ENCODE measurements around the gene SCD. TPM values are rescaled to one million over a fixed set of nuclear protein-coding genes. Genes with fewer than 3 reads are reported as not detected.

SCD gene
- total RNA-seq, 1 donor from 2014 or later: 298 TPM

DNA sequence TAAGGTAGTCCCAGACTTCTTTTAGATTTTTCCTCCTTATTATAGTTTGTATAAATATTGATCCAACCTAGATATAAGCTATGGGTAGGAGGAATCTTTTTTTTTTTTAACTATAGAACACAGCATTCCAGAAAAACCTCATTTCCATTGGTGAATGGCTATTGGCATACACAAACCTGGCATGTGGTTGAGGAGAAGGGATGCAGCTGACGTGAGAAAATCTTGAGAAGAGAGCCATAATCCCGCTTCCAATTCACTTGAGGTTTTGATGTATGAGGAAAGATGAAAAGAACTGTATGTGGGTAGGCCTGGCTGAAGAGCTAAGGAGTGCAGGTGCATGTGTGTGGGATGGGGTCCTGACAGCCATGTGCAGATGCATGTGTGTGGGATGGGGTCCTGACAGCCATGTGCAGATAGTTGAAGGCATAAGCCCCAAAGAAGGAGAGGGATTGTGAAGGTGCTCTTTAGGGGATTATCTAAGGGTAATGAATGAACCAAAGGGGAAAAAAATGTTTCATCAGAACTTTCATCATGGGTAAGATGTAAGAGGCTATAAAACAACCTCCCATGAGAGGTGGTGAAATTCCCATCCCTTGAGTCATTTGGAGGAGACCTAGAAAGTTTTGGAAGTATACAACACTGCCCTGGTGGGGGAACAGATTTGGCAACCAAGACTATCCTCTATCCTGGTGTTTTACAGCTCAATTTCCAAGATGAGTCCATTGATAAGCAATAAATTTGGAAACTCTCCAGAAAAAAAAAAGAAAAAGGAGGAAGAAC is 13.2 kb upstream of the SCD start:
- no peak overlapping the region for H3K4me3 ChIP-seq (ENCODE audit: low read depth, low read length)
- DNase-seq (ENCODE audit: low read depth): no peak
- no peaks in the 10 kb centered on the region for H3K36me3 ChIP-seq (ENCODE audit: control insufficient read depth, insufficient read depth, low read length)
- H3K27me3 ChIP-seq (ENCODE audit: control insufficient read depth, insufficient read depth, low read length): peaks cover 15% of the 10 kb centered on the region
- no peak for FAIRE-seq
- TF ChIP-seq, protein P1, sequence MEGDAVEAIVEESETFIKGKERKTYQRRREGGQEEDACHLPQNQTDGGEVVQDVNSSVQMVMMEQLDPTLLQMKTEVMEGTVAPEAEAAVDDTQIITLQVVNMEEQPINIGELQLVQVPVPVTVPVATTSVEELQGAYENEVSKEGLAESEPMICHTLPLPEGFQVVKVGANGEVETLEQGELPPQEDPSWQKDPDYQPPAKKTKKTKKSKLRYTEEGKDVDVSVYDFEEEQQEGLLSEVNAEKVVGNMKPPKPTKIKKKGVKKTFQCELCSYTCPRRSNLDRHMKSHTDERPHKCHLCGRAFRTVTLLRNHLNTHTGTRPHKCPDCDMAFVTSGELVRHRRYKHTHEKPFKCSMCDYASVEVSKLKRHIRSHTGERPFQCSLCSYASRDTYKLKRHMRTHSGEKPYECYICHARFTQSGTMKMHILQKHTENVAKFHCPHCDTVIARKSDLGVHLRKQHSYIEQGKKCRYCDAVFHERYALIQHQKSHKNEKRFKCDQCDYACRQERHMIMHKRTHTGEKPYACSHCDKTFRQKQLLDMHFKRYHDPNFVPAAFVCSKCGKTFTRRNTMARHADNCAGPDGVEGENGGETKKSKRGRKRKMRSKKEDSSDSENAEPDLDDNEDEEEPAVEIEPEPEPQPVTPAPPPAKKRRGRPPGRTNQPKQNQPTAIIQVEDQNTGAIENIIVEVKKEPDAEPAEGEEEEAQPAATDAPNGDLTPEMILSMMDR (IDR thresholded peaks at IDR 0.05; ENCODE audit: insufficient read depth, low read length, severe bottlenecking): no peak

DNA sequence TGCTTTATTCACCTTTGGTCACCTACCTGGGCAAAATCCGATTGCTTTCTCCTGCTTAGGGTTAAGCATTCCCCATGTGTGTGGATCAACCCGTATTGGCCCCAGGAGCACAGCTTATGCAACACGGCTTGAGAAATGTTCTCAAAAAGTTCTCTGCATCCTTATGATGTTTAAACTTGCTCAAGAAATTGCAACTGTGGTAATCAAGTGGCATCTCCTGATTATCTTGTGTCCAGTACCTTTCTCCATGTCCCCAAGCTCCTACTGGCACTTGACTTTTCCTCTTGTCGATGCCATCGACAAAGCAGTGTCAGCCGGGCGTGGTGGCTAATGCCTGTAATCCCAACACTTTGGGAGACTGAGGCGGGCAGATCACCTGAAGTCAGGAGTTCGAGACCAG is 12.3 kb upstream of the SCD start:
- Histone ChIP-seq H3K27me3 (ENCODE audit: control insufficient read depth, insufficient read depth, low read length) (peaks cover 15% of the 10 kb centered on the region), H3K4me3 (ENCODE audit: low read depth, low read length) (no peak overlapping the region), H3K36me3 (ENCODE audit: control insufficient read depth, insufficient read depth, low read length) (no peaks in the 10 kb centered on the region)
- TF ChIP-seq, protein P1 (IDR thresholded peaks at IDR 0.05; ENCODE audit: insufficient read depth, low read length, severe bottlenecking): no peak
- FAIRE-seq (peak; percentile 28), DNase-seq (ENCODE audit: low read depth) (no peak)

DNA sequence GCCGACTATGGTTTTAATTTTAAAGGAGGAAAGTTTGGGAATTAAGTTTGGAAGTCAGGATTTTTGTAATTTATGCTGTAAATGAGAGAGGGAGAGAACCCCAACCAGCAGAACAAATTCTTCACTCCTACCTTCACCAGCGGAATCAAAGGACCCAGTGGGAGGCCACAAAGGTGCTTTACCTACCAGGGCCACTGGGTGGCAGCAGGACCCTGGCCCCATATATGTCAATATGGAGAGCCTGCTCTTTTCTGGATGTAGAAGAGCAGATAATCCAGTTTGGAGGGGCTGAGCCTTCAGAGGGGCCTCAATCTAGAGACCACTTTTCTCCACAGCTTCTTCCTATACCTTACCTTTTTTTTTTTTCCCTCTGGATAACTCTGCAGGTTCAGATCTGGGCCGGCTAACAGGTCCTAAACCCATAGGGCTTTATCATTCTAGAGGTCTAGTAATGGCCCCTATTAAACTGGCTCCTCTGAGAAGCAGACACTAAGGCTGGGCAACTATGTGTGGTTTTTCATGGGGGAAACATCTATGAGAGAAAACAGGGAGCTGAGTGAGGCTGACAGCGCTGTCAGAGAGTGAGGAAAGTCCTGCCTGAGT is 8.5 kb upstream of the SCD start:
- no peak for FAIRE-seq
- Histone ChIP-seq H3K27me3 (ENCODE audit: control insufficient read depth, insufficient read depth, low read length) (no peaks in the 10 kb centered on the region), H3K36me3 (ENCODE audit: control insufficient read depth, insufficient read depth, low read length) (no peaks in the 10 kb centered on the region), H3K4me3 (ENCODE audit: low read depth, low read length) (no peak overlapping the region)
- DNase-seq (ENCODE audit: low read depth): peak; percentile 41
- TF ChIP-seq, protein P1 (IDR thresholded peaks at IDR 0.05; ENCODE audit: insufficient read depth, low read length, severe bottlenecking): peak; percentile 87

DNA sequence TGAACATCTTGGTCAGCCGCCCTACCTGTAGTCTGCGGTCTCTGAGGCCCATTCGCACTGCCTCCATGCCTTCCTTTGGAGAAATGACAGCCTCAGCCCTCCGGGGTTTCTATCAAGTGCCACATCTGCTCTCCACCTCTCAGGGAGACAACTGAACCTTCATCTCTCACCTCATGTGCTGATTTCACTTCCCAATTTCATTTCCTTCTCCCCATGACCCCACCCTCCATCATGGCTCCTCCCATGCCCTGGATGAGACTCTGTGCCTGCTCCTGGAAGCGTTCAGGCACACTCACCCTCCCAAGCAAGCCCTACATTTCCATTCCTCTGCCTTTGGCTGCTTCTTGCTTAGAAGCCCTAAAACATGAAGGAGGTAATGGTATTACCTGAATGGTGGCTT is 7.8 kb upstream of the SCD start:
- Histone ChIP-seq H3K36me3 (ENCODE audit: control insufficient read depth, insufficient read depth, low read length) (no peaks in the 10 kb centered on the region), H3K4me3 (ENCODE audit: low read depth, low read length) (no peak overlapping the region), H3K27me3 (ENCODE audit: control insufficient read depth, insufficient read depth, low read length) (no peaks in the 10 kb centered on the region)
- DNase-seq (ENCODE audit: low read depth): no peak
- FAIRE-seq: no peak
- TF ChIP-seq, protein P1 (IDR thresholded peaks at IDR 0.05; ENCODE audit: insufficient read depth, low read length, severe bottlenecking): no peak

DNA sequence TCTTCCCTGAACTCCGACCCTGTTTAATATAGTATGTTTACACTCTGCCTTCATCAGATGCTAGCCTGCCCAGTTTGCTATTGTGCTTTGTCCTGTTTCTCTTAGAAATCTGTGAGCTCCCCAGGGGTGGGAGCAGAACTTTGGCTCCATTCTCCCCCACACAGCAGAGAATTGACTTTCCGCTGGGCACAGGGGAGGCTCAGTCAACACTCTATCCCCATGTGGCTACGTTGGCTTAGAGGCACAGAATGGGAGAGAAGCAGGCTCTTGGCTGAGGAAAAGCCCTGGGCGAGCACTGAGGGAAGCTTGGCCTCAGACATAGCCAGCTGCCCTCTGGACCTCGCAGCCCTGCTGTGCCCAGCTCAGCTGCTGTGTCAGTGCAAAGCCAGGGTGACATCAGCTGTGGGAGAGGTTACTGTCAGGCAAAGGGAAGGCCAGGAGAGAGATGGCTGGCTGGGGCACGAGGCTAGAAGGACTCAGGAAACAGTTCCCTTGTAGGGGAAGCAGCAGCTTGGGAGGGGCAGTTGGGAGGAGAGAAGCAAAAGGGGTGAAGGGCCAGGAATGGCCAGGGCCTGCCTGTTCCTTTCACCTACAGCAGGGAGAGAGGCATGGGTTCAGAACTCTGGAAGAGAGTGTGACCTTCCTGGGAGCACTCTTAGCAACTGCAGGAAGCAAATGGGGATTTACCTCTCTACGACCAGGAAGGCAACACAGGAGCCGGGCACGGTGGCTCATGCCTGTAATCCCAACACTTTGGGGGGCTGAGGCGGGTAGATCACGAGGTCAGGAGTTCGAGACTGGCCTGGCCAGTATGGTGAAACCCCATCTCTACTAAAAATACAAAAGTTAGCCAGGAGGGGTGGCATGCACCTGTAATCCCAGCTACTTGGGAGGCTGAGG is 5.8 kb upstream of the SCD start:
- Histone ChIP-seq H3K36me3 (ENCODE audit: control insufficient read depth, insufficient read depth, low read length) (no peaks in the 10 kb centered on the region), H3K4me3 (ENCODE audit: low read depth, low read length) (no peak overlapping the region), H3K27me3 (ENCODE audit: control insufficient read depth, insufficient read depth, low read length) (no peaks in the 10 kb centered on the region)
- no peak for DNase-seq (ENCODE audit: low read depth)
- no peak for FAIRE-seq
- TF ChIP-seq, protein P1 (IDR thresholded peaks at IDR 0.05; ENCODE audit: insufficient read depth, low read length, severe bottlenecking): no peak
